ENCODE results near the gene MTG2.

GRCh38 chr20:62167474-62167873 lies 15.4 kb upstream of the MTG2 start:
- no peak for TF ChIP-seq USF1 (IDR thresholded peaks at IDR 0.05; ENCODE audit: borderline replicate concordance, low read depth)
- no peak for TF ChIP-seq GABPA (IDR thresholded peaks at IDR 0.05; ENCODE audit: low read depth)
- TF ChIP-seq POLR2AphosphoS5 (IDR thresholded peaks at IDR 0.05; ENCODE audit: low read depth, low read length) = no peak
- TF ChIP-seq RFX5 (IDR thresholded peaks at IDR 0.05; ENCODE audit: low read length) = no peak
- TF ChIP-seq CTCF (IDR thresholded peaks at IDR 0.05) = no peak
- no peak for TF ChIP-seq TAF1 (IDR thresholded peaks at IDR 0.05; ENCODE audit: borderline replicate concordance, low read depth, low read length)
- TF ChIP-seq ELF1 (IDR thresholded peaks at IDR 0.05) = no peak
- no peak for TF ChIP-seq GATA2 (CRISPR knock-in tag; IDR thresholded peaks at IDR 0.05)
- TF ChIP-seq REST (IDR thresholded peaks at IDR 0.05; ENCODE audit: low read depth, low read length) = no peak
- TF ChIP-seq YY1 (IDR thresholded peaks at IDR 0.05; ENCODE audit: low read depth) = no peak
- no peak for TF ChIP-seq RAD21 (IDR thresholded peaks at IDR 0.05; ENCODE audit: low read length)
